Natural killer cell (primary cell): Measurements from ENCODE around the gene AOAH. TPM values are rescaled to one million over a fixed set of nuclear protein-coding genes. Genes with fewer than 3 reads are reported as not detected.
"Not testable (repeated sequence)": the region's sequence is repeated elsewhere in the genome, so short reads cannot be mapped to it uniquely, and the experiment has no call there.

Experiments used
- ATAC-seq, 3 donors: fragments of 150-1000 bp in 2 of 3; fragments of 200-7000 bp in 1 of 3; cut with Tn5 transposase; 1 replicate in 1 of 3; 2 replicates in 2 of 3; pipeline ENCODE4 v1.10.0; 2021; ENCODE audit warnings: mild to moderate bottlenecking in 2 of 3, moderate library complexity in 2 of 3
- DNase-seq, 2 donors: peaks; one replicate each; pipeline versions ENCODE4 v3.0.0 to v3.0.0-alpha.2; 2013 to 2021; ENCODE audit warnings: mixed read lengths in 1 of 2
- H3K27ac ChIP-seq: one replicate; pipeline ENCODE4 v1.5.1; 2013; ENCODE audit warnings: mild to moderate bottlenecking, low read length
- H3K27me3 ChIP-seq: one replicate; pipeline ENCODE4 v1.6.1; 2013; ENCODE audit warnings: low read length; ENCODE audit not compliant: control insufficient read depth, insufficient read depth
- H3K36me3 ChIP-seq: one replicate; pipeline ENCODE4 v1.6.1; 2013; ENCODE audit warnings: low read length; ENCODE audit not compliant: control insufficient read depth, insufficient read depth
- H3K4me1 ChIP-seq: one replicate; pipeline ENCODE4 v1.6.1; 2013; ENCODE audit warnings: low read length; ENCODE audit not compliant: control insufficient read depth, insufficient read depth
- H3K4me3 ChIP-seq: one replicate; pipeline ENCODE4 v1.5.1; 2013; ENCODE audit warnings: low read length
- H3K9me3 ChIP-seq: one replicate; pipeline ENCODE4 v1.6.1; 2013; ENCODE audit warnings: low read length; ENCODE audit not compliant: control insufficient read depth, insufficient read depth
- H3K27ac Mint-ChIP-seq, 2 donors: one replicate each; pipeline ENCODE4 v1.8.0; 2022; ENCODE audit warnings: mild to moderate bottlenecking in 2 of 2, mixed read lengths in 2 of 2, moderate library complexity in 1 of 2
- H3K27me3 Mint-ChIP-seq, 2 donors: one replicate each; pipeline ENCODE4 v1.8.0; 2022; ENCODE audit warnings: low read depth in 2 of 2, mixed read lengths in 2 of 2
- H3K36me3 Mint-ChIP-seq: one replicate; pipeline ENCODE4 v1.8.0; 2022; ENCODE audit warnings: mixed read lengths
- H3K4me1 Mint-ChIP-seq, 2 donors: one replicate each; pipeline ENCODE4 v1.8.0; 2022; ENCODE audit warnings: mixed read lengths in 2 of 2
- H3K4me3 Mint-ChIP-seq: one replicate; pipeline ENCODE4 v1.8.0; 2022; ENCODE audit warnings: mild to moderate bottlenecking, moderate library complexity, mixed read lengths
- H3K9me3 Mint-ChIP-seq, 2 donors: one replicate each; pipeline ENCODE4 v1.8.0; 2022; ENCODE audit warnings: mixed read lengths in 2 of 2
- CTCF ChIP-seq: fragments of 200-600 bp; IDR thresholded peaks from one replicate; pipeline ENCODE4 v1.8.0; 2022; ENCODE audit warnings: antibody characterized with exemption
- WGBS: methylation state at CpG from one replicate; pipeline ENCODE4 v1.1.7; 2013; ENCODE audit warnings: missing lambda C conversion rate; ENCODE audit not compliant: insufficient coverage; 5-methylcytosine and 5-hydroxymethylcytosine counted together
- intact Hi-C: fragments of 100-400 bp; cut with micrococcal nuclease; formaldehyde crosslinking; loops from one replicate; pipeline ENCODE4 v1.14.2; 2022
- total RNA-seq, 4 donors: library from RNA; stranded (reverse); fragments of 120-200 nt in 1 of 4; gene quantifications; one replicate each; pipeline versions ENCODE4 v1.2.3 to v1.2.4, GENCODE V29; 2013 to 2022

The AOAH gene
- total RNA-seq, 3 donors from 2014 or later (not counting 1 experiment from before 2014, with no cell fraction given), result 263 to 403 (median 312) TPM

GRCh38 chr7:36490419-36490830 is 233.9 kb downstream of the AOAH start:
- H3K27ac ChIP-seq, result no peak overlapping the region
- intact Hi-C loops, result no loop called here
- Mint-ChIP-seq H3K4me1 (peaks cover 0 to 5% of the 10 kb centered on the region in 2 donors), H3K27me3 (peaks cover 5% of the 10 kb centered on the region in 2 donors), H3K9me3 (no peaks in the 10 kb centered on the region), H3K4me3 (no peak overlapping the region), H3K36me3 (no peaks in the 10 kb centered on the region), H3K27ac (no peak overlapping the region)
- H3K27me3 ChIP-seq, result no peaks in the 10 kb centered on the region
- H3K4me1 ChIP-seq, result no peaks in the 10 kb centered on the region
- TF ChIP-seq CTCF, result no peak
- no peaks in the 10 kb centered on the region for H3K36me3 ChIP-seq
- ATAC-seq, result no peak
- no peaks in the 10 kb centered on the region for H3K9me3 ChIP-seq
- DNase-seq, result no peak
- WGBS, result 85% methylated on average over 3 of the region's 3 CpGs
- H3K4me3 ChIP-seq, result no peak overlapping the region

- H3K36me3 Mint-ChIP-seq, H3K4me1 Mint-ChIP-seq, H3K27me3 ChIP-seq, H3K4me3 Mint-ChIP-seq, H3K4me1 ChIP-seq, H3K9me3 Mint-ChIP-seq, H3K27me3 Mint-ChIP-seq, H3K9me3 ChIP-seq, H3K36me3 ChIP-seq, H3K27ac Mint-ChIP-seq, ATAC-seq, H3K27ac ChIP-seq, DNase-seq, H3K4me3 ChIP-seq: not testable (repeated sequence)
- intact Hi-C loops, result loop anchor here (5.0 to 10.0 kb wide), 2 partner anchors 184 to 1026 kb away; no protein-coding TSS in a partner anchor
- WGBS, result 98% methylated on average over 3 of the region's 5 CpGs
Measured at GRCh38 chr7:36488672-36489071, 235.6 kb downstream of the AOAH start.

- no peak overlapping the region for H3K4me3 ChIP-seq
- Mint-ChIP-seq H3K27me3 (no peaks in the 10 kb centered on the region), H3K9me3 (no peaks in the 10 kb centered on the region), H3K36me3 (no peaks in the 10 kb centered on the region), H3K27ac (no peak overlapping the region), H3K4me1 (peaks cover 0 to 5% of the 10 kb centered on the region in 2 donors), H3K4me3 (no peak overlapping the region)
- H3K9me3 ChIP-seq, result no peaks in the 10 kb centered on the region
- 33% methylated on average over 3 of the region's 4 CpGs for WGBS
- H3K27ac ChIP-seq, result no peak overlapping the region
- no peaks in the 10 kb centered on the region for H3K27me3 ChIP-seq
- intact Hi-C loops, result loop anchor here (1.0 to 10.0 kb wide), 4 partner anchors 184 to 1027 kb away; no protein-coding TSS in a partner anchor
- ATAC-seq (peak; percentile 80 to 87 (median 84)), DNase-seq (peak in 1 of 2 donors; percentile 83)
- H3K4me1 ChIP-seq, result no peaks in the 10 kb centered on the region
- H3K36me3 ChIP-seq, result no peaks in the 10 kb centered on the region
- TF ChIP-seq CTCF, result peak; percentile 79
Measured at GRCh38 chr7:36487756-36488336, 236.4 kb downstream of the AOAH start.

- Mint-ChIP-seq H3K4me1 (peaks cover 0 to 5% of the 10 kb centered on the region in 2 donors), H3K36me3 (no peaks in the 10 kb centered on the region), H3K27ac (no peak overlapping the region), H3K4me3 (no peak overlapping the region), H3K27me3 (no peaks in the 10 kb centered on the region), H3K9me3 (no peaks in the 10 kb centered on the region)
- intact Hi-C loops, result loop anchor here (5.0 to 10.0 kb wide), 2 partner anchors 186 to 1028 kb away; no protein-coding TSS in a partner anchor
- no peaks in the 10 kb centered on the region for H3K9me3 ChIP-seq
- DNase-seq (no peak), ATAC-seq (no peak)
- no peak overlapping the region for H3K27ac ChIP-seq
- H3K4me1 ChIP-seq, result no peaks in the 10 kb centered on the region
- no peaks in the 10 kb centered on the region for H3K27me3 ChIP-seq
- no peak overlapping the region for H3K4me3 ChIP-seq
- TF ChIP-seq CTCF, result no peak
- 78% methylated on average over 2 of the region's 4 CpGs for WGBS
- no peaks in the 10 kb centered on the region for H3K36me3 ChIP-seq
Measured at GRCh38 chr7:36486336-36486735, 238.0 kb downstream of the AOAH start.
